Frontal cortex (tissue), 4 donors: ENCODE data around the gene TYW1. TPM values are rescaled to one million over a fixed set of nuclear protein-coding genes. Genes with fewer than 3 reads are reported as not detected.
"Not testable (repeated sequence)": the region's sequence is repeated elsewhere in the genome, so short reads cannot be mapped to it uniquely, and the experiment has no call there.

ENCODE experiments used
- DNase-seq, 2 donors: peaks; one replicate each; pipeline ENCODE4 v3.0.0; 2012; ENCODE audit warnings: low spot score in 2 of 2
- FAIRE-seq: peaks from 2 replicates; lab custom pipeline; 2012; peaks lifted over from hg19 to GRCh38; lab: Jason Lieb, UNC
- total RNA-seq: library from RNA; depleted of rRNA; stranded (reverse); fragments of >200 nt; gene quantifications from one replicate; pipeline ENCODE4 v1.2.3, GENCODE V29; 2014
- donor health status: control.
- donor health status: control.
- donor health status: control.

TYW1 gene
- total RNA-seq, 1 donor from 2014 or later, result 14.3 TPM

- FAIRE-seq, DNase-seq: not testable (repeated sequence)
Measured at GRCh38 chr7:67213038-67213437, 216.4 kb downstream of the TYW1 start.

GRCh38 chr7:67223551-67223950 is 226.9 kb downstream of the TYW1 start:
- not testable (repeated sequence) for FAIRE-seq, DNase-seq

DNA sequence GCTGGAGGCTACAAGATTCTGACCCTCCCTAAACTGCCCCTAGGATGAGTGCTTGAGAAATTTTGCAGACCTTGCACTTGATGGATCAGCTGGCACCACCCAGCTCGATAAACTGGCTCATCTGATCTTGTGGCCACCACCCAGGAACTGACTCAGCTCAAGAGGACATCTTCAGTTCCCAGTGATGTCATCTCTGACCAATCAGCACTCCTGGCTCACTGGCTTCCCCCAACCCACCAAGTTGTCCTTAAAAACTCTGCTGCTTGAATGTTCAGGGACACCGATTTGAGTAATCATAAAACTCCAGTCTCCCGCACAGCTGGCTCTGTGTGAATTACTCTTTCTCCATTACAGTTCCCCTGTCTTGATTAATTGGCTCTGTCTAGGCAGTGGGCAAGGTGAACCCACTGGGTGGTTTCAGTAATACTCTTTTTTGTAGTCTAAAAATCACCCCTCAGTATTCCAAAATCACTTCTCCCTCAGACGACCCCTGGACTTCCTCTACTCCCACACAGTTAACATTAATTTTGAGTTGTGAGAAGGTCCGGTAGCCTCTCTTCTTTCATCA is 229.8 kb downstream of the TYW1 start:
- not testable (repeated sequence) for DNase-seq, FAIRE-seq

GRCh38 chr7:67226967-67227366 is 230.3 kb downstream of the TYW1 start:
- DNase-seq, FAIRE-seq: not testable (repeated sequence)

- FAIRE-seq, DNase-seq: not testable (repeated sequence)
Measured at GRCh38 chr7:67229018-67229417, 232.4 kb downstream of the TYW1 start.

DNA sequence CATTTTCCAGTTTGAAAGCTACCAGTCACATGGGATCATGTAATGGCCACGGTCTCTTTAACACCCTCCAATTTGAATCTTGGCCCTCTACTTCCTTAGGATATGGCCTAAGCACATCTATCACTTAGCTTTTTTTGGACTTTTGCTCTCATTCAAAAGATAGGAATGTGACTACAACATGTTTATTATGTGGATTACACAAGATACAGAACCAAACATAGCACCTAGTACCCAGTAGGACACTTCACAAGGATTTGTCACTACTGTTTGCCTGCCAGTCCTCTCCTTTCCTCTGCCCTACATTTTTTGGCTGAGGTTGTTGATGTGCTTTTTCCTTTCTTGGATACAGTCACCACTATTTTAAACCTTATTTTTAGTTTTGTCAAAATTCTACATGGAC is 233.4 kb downstream of the TYW1 start:
- DNase-seq, FAIRE-seq: not testable (repeated sequence)

- FAIRE-seq, result not testable (repeated sequence)
Measured at GRCh38 chr7:67233506-67233905, 236.9 kb downstream of the TYW1 start.

DNA sequence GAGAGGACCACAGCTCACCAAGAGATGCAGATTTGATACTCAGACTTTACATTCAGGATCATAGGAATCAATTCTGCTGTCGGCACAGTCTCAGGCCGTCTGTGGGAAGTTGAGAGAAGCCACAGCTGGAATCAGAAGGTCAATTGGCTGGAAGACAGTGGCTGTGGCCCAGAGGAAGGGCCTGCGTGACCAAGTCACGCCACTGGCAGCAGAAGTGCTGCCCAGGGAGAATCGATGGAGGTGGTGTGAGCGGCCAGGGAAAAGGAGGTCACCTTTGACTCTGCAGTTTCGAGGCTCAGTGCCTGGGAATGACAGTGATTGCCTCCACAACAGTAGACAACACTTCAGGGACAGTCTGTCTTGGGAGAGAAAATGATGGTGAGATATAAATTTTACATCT is 239.6 kb downstream of the TYW1 start:
- not testable (repeated sequence) for DNase-seq, FAIRE-seq

More at GRCh38 chr7:67233506-67233905, 236.9 kb downstream of the TYW1 start:
- not testable (repeated sequence) for DNase-seq

DNA sequence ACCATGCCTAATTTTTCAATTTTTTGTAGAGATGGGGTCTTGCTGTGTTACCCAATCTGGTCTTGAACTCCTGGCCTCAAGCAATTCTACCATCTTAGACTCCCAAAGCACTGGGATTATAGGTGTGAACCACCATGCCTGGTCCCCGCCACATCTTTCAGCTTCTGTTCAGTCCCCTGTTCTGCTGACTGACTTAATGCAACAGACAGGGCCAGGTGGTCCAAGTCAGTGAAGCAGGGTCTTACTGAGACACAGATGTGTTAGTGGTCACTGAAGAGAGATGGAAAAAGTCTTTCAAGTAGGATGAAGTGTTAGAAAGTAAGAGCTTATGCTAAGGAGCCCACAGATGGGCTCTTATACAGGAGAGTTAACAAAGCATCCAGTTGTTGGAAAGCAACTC is 246.2 kb downstream of the TYW1 start:
- DNase-seq, FAIRE-seq: not testable (repeated sequence)

GRCh38 chr7:67248364-67248763 is 251.7 kb downstream of the TYW1 start:
- FAIRE-seq, DNase-seq: not testable (repeated sequence)

DNA sequence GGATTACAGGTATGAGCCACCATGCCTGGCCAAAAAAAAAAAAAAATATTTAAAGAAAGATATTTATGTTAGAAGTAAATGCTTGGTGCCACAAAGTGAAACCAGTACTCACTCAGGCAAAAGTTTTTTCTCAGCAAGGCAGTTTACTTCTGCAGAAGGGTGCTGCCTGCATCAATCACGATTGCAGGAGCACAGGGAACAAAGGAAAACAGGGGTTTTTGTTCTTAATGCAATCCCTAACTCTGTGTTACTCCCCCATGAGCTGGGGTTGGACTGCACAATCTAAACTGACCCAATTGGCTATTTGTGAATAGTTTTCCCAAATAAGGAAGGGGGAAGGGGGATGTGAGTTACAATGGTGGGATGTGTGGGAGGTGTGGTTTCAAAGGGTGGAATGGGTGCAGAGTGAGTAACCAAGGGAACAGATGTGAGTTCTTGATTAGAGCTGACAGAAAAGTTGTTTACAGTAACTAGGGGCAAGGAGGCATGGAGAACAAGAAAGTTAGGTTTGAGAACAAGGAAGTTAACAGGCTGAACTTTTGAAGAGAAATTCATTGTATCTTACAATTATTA is 255.4 kb downstream of the TYW1 start:
- DNase-seq, result no peak
- no peak for FAIRE-seq

GRCh38 chr7:67255076-67255475 is 258.4 kb downstream of the TYW1 start:
- not testable (repeated sequence) for FAIRE-seq, DNase-seq

DNA sequence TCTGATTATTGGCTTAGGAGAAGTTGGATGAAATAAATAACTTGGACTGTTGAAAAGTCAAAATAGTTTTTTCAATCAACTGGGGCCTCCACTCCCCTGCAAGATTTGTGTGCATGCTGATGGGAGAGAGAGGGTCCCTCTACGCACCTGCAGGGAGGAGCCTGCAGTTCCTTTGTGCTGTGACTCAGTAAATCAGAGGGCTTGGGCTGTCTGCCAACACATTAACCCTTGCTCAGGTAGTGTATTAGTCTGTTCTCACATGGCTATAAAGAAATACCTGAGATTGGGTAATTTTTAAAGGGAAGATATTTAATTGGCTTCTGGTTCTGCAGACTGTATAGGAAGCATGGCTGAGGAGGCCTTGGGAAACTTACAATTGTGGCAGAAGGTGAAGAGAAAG is 261.1 kb downstream of the TYW1 start:
- not testable (repeated sequence) for DNase-seq, FAIRE-seq

- not testable (repeated sequence) for DNase-seq, FAIRE-seq
Measured at GRCh38 chr7:67259363-67259762, 262.7 kb downstream of the TYW1 start.

DNA sequence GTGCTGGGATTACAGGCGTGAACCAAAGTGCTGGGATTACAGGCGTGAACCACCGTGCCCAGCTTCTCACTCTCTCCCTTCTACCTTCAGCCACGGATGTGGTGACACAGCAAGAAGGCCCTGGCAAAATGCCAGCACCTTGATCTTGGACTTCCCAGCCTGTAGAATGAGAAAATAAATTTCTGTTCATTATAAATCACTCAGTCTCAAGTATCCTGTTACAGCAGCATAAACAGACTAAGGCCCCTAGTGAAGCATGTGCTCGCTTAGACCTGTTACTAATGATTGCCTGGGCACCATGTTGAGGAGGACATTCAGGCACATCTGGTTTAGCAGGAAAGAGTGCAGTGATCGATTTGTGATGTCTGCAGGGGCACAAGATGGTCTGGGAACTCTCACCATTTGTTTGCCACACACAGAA is 263.5 kb downstream of the TYW1 start:
- not testable (repeated sequence) for FAIRE-seq, DNase-seq

GRCh38 chr7:67264000-67264399 is 267.4 kb downstream of the TYW1 start:
- not testable (repeated sequence) for DNase-seq, FAIRE-seq

- not testable (repeated sequence) for FAIRE-seq
Measured at GRCh38 chr7:67266070-67266469, 269.4 kb downstream of the TYW1 start.

DNA sequence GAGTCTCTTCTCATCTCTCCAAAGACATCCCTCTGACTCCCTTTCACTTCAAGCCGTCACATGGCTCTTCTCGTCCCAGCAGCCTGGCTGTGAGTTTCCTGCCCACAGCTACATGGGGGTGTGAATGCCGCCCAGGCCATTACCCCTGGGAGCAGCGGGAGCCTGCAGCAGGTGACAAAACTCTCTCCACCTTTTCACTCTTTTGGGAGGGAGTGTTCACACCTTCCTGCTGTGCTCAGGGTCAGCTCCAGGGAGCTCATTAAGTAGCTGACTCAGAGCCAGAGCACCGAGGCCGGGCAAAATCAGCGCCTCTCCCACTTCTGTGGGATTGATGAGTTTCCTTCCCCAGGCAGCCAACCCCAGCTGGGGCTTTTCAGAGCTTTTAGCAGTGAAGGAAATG is 271.3 kb downstream of the TYW1 start:
- DNase-seq, result peak in 1 of 2 donors; percentile 13
- no peak for FAIRE-seq

More at GRCh38 chr7:67266070-67266469, 269.4 kb downstream of the TYW1 start:
- DNase-seq, result not testable (repeated sequence)

DNA sequence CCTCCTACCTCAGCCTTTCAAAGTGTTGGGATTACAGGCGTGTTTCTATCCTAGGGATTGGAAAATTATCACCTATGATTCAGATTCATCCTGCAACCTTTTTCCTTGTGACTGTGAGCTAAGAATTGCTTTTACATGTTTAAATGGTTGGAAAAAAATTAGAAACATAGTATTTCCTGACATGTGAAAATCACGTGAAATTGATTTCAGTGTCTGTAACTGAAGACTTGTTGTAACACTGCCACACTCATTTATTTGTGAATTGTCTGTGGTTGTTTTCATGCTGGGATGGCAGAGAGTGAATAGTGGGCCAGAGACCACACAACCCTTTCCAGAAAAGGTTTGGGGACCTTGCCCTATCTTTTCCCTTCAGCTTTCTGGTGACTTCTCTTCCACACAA is 273.3 kb downstream of the TYW1 start:
- not testable (repeated sequence) for FAIRE-seq, DNase-seq
